Measurements from ENCODE around the gene GAL3ST1.

The GAL3ST1 gene

DNA sequence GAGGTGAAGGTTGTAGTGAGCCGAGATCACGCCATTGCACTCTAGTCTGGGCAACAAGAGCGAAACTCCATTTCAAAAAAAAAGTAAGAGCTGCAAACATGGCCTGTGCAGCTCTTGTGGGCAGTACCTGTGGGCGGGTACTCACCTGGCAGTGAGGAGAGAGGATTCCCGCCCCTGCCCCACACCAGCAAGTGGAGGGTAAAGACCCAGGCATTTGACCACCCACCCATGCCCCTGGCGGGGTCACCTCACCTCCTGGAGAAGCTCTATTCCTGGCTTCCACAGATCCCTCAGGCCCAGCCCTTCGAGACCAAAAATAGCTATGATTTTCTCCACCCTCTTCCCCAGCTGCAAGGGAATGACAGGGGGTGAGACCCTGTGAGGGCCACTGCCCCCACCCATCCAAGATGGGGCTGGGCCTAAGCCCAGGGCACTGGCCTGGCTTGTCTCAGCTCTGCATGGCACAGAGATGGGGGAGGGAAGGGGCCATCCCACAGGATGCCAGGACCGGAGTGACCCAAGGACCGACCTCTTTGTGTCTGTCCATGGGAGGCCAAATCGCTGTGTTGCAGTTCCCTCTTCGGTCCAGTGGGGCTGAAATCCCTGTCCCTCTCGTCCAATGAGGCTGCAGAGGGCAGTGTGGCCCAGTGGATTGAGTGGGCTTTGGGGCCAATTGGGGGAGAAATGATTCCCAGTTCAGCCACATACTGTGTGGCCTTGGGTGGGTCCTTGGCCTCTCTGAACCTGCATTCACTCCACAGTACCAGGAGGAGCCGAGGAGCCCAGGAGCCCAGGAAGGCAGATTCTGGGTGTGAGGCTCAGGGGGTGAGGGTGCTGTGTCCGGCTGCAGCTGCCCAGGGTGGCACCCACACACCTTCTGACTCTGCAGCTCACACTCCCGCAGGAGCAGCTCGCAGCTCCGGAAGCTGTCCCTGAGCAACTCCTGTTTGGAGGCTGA lies 42.5 kb downstream of the GAL3ST1 start:
- DNase-seq (ENCODE audit: low read depth) = no peak

DNA sequence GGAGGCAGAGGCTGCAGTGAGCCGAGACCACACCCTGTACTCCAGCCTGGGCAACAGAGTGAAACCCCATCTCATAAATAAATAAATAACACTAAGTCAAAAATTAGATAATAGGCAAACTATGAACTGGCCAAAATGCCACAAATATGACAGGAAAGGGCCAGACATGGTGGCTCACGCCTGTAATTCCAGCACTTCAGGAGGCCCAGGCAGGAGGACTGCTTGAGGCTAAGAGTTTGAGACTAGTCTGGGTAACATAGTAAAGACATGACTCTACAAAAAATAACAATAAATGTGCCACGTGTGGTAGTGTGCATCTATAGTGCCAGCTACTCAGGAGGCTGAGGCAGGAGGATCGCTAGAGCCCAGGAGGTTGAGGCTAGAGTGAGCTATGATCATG lies 47.8 kb downstream of the GAL3ST1 start:
- no peak for DNase-seq (ENCODE audit: low read depth)

DNA sequence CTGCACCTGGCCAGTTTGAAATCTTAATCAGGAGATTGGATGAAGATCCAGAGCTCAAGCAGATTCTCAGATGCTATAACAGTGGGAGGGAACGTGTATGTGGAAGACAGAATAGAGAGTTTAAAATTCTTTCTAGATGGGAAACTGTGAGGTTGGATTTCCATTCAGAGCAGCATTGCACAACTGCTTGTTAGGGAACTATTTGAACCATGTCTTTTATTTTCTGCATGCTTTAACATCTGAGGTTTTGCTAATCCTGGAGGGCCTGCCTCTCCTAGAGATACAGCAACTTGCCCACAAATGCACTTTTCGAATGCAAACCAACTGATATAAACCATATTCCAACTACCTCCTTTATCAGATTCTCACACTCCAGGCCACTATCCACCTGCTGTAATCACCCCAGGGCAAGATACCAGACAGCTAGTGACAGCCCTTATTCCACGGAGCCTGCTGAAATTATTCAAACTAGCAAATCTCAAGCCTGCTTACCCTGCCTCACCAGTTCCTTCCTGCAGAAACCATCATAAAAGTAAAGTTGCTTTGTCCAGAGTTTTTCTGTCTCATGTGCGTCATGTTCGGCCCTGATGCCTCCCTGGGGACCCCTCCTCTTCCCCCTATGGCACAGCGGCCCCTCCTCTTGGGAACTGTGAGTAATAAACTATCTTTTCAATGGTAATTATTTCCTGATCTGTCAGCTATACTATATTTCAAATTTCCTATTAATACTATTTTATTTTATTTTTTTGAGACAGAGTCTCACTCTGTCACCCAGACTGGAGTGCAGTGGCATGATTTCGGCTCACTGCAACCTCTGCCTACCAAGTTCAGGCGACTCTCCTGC lies 50.6 kb downstream of the GAL3ST1 start:
- DNase-seq (ENCODE audit: low read depth) = no peak

DNA sequence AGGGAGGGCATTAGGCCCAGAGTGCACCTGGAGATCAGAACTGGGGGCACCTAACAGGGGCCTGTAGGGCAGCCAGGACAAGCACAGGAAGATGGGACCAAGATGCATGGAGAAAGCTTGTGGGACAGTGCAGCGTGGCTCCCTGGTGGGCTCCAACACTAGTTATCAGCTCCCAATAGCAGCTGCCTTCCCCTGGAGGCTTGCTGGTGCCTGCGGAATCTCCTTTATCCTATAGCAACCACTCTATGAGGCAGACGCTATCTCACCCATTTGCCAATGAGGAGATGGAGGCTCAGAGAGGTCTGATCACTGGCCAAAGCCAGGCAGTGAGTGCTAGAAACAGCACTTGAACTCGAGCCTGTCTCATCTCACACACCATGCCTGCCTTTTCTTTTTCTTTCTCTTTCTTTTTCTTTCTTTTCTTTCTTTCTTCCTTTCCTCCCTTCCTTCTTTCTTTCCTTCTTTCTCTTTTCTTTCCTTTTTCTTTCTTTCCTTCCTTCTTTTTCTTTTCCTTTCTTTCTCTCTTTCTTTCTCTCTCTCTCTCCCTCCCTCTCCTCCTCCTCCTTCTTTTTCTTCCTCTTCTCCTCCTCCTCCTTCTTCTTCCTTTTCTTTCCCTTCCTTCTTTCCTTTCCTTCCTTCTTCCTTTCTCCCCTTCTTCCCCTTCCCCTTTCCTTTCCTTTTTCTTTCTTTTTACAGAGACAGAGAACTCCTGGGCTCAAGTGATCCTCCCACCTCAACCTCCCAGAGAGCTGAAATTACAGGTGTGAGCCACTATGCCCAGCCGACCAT lies 52.9 kb downstream of the GAL3ST1 start:
- DNase-seq (ENCODE audit: low read depth) = no peak

DNA sequence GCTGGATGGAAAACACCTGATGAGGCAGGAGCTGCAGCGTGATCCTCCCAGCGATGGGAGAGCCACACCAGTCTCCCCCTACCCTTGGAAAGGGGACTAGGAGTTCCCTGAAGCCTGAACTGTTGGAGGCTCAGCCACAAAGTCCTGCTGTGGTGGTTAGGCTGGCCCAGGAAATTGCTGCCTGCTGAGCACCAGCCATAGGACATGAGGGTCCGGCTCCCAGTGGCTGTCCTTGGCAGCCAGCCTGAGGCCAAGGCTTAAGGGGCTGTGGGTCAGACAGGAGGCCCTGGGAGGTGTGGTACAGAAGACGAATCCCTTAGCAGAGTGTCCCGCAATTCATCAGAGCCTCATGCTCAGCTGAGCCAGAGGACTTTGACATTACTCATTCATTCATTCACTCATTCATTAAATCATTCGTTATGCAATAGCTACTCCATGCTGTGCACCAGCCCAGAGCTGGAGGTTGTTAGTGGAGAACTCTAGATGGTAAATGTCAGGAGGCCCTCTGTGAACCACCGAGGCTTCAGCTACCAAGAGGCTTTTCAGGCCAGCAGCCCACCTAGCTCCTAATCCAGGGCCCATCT lies 54.5 kb downstream of the GAL3ST1 start:
- DNase-seq (ENCODE audit: low read depth) = no peak

DNA sequence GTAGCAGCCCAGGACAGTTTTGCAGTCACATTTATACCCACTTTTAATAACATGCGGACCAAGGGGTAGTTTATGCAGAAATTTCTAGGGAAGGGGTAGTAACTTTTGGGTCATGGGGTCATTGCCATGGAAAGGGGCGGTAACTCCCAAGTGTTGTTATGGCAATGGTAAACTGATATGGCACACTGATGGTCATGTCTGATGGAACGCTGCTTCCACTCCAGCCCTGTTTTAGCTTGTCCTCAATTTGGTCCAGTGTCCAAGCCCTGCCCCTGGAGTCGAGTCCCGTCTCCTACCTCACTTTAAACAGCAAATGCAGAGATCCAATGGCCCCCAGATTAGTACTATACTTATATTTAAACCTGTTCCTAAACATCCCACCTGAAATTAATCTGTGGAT lies 57.7 kb downstream of the GAL3ST1 start:
- DNase-seq (ENCODE audit: low read depth) = no peak

DNA sequence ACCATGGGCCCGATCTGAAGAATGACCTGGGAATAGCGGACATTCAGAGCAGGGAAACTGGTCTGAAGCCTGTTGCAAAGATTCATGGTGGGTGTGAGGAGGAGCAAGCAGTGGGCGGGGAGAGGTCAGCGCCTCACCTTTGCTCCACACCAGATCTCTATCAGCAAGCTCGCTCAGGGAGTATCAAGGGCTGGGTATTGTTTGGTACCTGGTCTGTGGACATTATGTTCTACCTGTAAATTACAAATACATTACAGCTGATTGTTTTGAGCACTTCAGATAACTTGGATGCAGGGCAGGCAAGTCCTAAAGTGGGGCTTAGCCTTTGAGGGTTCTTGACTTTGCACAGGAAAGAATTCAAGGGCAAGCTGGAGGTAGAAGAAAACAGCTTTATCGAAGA lies 58.2 kb downstream of the GAL3ST1 start:
- no peak for DNase-seq (ENCODE audit: low read depth)

DNA sequence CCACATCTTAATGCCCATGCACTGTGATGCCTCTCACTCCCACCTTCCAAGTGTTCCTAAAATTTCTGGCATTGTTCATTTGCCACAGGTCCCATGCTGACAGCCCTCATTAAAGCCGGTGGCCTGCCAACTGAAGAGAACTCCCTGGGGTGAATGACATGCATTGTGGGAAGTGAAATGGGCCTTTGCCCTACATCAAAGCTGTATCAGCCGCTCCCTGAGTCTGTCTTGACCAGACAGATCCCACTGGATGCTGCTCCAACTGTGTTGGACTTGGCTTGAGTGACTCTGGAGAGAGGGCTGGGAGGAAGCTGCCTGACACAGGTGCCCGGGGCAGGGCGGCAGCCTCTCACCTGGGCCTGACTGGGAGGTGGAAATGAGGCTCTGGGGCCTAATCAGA lies 60.2 kb downstream of the GAL3ST1 start:
- DNase-seq (ENCODE audit: low read depth) = no peak

DNA sequence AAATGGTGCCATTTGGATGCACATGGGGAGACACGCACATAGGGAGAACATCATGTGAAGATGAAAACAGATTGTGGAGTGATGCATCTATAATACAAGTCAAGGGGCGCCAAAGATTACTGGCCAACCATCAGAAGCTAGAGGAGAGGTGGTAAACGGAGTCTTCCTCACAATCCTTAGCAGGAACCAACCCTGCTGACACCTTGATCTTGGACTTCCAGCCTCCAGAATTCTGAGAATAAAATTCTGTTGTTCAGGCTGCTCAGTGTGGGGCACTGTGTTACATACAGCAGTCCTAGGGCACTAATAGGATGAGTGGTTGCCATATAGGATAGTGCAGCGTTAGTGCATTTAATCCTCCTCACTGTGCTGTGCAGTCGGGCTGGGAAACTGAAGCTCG lies 61.0 kb downstream of the GAL3ST1 start:
- no peak for DNase-seq (ENCODE audit: low read depth)

DNA sequence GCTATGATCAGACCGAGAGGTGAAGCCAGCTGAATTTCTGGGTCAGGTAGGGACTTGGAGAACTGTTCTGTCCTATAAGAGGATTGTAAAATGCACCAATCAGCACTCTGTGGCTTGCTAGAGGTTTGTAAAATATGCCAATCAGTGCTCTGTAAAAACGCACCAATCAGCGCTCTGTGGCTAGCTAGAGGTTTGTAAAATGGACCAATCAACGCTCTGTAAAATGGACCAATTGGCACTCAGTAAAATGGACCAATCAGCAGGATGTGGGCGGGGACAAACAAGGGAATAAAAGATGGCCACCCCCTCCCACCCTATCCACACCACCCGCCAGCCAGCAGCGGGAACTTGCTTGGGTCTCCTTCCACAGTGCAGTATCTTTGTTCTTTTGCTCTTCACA lies 62.6 kb downstream of the GAL3ST1 start:
- DNase-seq (ENCODE audit: low read depth) = no peak

DNA sequence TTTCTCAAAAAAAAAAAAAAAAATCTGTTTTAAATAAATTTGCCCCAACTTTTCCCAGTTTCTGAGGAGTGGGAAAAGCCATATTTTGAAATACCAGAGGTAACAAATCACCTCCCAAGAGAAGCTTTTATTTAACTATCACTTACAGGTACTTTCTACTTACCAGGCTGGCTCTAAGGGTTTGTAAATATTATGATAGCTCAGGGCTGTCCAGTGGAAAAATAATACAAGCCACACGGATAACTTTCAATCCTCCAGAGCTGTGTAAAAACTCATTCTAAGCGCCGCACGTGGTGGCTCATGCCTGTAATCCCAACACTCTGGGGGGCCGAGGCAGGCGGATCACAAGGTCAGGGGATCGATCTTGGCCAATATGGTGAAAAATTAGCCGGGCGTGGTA lies 63.4 kb downstream of the GAL3ST1 start:
- no peak for DNase-seq (ENCODE audit: low read depth)

DNA sequence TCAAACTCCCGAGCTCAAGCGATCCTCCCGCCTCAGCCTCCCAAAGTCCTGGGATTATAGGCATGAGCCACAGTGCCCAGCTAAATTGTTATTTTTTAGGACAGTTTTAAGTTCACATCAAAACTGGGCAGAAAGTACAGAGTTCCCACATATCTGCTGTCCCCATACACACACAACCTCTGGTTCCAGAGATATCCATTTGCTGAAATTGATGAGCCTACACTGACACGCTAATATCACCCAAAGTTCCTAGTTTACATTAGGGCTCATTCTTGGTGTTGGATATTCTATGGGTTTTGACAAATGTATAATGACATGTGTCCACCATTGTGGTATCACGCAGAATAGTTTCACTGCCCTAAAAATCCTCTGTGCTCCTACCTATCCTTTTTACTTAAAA lies 66.2 kb downstream of the GAL3ST1 start:
- no peak for DNase-seq (ENCODE audit: low read depth)

DNA sequence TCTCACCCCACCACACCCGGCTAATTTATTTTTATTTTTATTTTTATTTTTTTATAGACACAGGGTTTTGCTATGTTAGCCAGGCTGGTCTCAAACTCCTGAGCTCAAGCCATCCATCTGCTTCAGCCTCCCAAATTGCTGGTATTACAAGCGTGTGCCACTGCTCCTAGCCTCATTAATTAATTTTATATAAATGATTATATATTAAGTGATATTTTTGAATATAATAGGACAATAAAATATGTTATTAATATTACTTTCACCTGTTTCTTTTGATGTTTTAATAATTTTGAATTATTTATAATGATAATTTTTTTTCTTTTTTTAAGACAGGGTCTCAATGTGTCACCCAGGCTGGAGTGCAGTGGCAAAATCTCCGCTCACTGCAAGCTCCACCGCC lies 66.8 kb downstream of the GAL3ST1 start:
- no peak for DNase-seq (ENCODE audit: low read depth)

DNA sequence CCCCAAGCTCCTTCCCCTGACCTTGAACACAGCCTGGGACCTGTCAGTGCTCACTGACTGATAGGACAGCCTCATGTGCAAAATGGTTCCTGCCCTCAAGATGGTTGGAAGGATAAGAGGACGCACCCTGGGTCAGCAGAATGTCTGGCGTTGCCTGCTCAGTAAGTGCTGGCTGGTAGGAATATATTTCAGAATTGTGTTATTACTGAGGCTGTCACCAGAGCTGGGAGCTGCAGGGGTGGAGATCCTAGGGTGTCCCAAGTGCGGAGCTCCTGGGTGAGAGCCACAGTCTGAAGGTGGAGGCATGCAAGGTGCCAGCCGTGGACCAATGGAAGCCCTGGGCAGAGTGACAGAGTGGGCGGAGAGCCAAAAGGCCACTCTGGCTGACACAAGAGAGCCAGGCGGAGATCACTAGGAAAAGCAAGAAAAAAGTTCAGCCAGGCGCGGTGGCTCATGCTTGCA lies 67.9 kb downstream of the GAL3ST1 start:
- DNase-seq (ENCODE audit: low read depth) = no peak

Data from stimulated activated CD8-positive, alpha-beta memory T cell treated with anti-CD3 and anti-CD28 coated beads, Interleukin-15, amount 100 ng/mL, for 24 hours (primary cell).